Activated T-cell treated with anti-CD3 and anti-CD28 coated beads, Interleukin-2, amount 50 U/mL, for 24 hours (primary cell): ENCODE results near the gene APLP2.

Source experiments
- DNase-seq: peaks from one replicate; pipeline ENCODE4 v3.0.0-alpha.2; 2020
- H3K27ac Mint-ChIP-seq: 2 replicates; pipeline ENCODE4 v1.8.0; 2020; ENCODE audit warnings: mild to moderate bottlenecking, mixed read lengths
- H3K27me3 Mint-ChIP-seq: 2 replicates; pipeline ENCODE4 v1.8.0; 2020; ENCODE audit warnings: mixed read lengths
- H3K36me3 Mint-ChIP-seq: 2 replicates; pipeline ENCODE4 v1.8.0; 2020; ENCODE audit warnings: low read depth, mixed read lengths
- H3K4me1 Mint-ChIP-seq: 2 replicates; pipeline ENCODE4 v1.8.0; 2020; ENCODE audit warnings: low read depth, mixed read lengths
- H3K4me3 Mint-ChIP-seq: 2 replicates; pipeline ENCODE4 v1.8.0; 2020; ENCODE audit warnings: mild to moderate bottlenecking, moderate library complexity, mixed read lengths
- H3K9me3 Mint-ChIP-seq: 2 replicates; pipeline ENCODE4 v1.8.0; 2020; ENCODE audit warnings: mixed read lengths

The APLP2 gene

GRCh38 chr11:130125638-130126037 is 55.9 kb downstream of the APLP2 start:
- H3K4me1 Mint-ChIP-seq, result peaks cover 23% of the 10 kb centered on the region
- DNase-seq, result no peak
- H3K27me3 Mint-ChIP-seq, result peaks cover under 1% of the 10 kb centered on the region
- H3K9me3 Mint-ChIP-seq, result no peaks in the 10 kb centered on the region
- H3K4me3 Mint-ChIP-seq, result no peak overlapping the region
- peaks cover 76% of the 10 kb centered on the region for H3K36me3 Mint-ChIP-seq
- H3K27ac Mint-ChIP-seq, result no peak overlapping the region

- no peak for DNase-seq
- Mint-ChIP-seq H3K27ac (no peak overlapping the region), H3K9me3 (no peaks in the 10 kb centered on the region), H3K4me1 (peaks cover 15% of the 10 kb centered on the region), H3K4me3 (no peak overlapping the region), H3K27me3 (no peaks in the 10 kb centered on the region), H3K36me3 (peaks cover 85% of the 10 kb centered on the region)
Observed at GRCh38 chr11:130126516-130126915, 56.8 kb downstream of the APLP2 start.

GRCh38 chr11:130127509-130127908 is 57.8 kb downstream of the APLP2 start:
- peaks cover 89% of the 10 kb centered on the region for H3K36me3 Mint-ChIP-seq
- H3K4me1 Mint-ChIP-seq, result peaks cover 5% of the 10 kb centered on the region
- no peak for DNase-seq
- no peak overlapping the region for H3K27ac Mint-ChIP-seq
- no peaks in the 10 kb centered on the region for H3K9me3 Mint-ChIP-seq
- H3K27me3 Mint-ChIP-seq, result no peaks in the 10 kb centered on the region
- no peak overlapping the region for H3K4me3 Mint-ChIP-seq

GRCh38 chr11:130128626-130129025 is 58.9 kb downstream of the APLP2 start:
- Mint-ChIP-seq H3K4me1 (no peaks in the 10 kb centered on the region), H3K9me3 (no peaks in the 10 kb centered on the region), H3K4me3 (no peak overlapping the region), H3K36me3 (peaks cover 89% of the 10 kb centered on the region), H3K27me3 (no peaks in the 10 kb centered on the region), H3K27ac (no peak overlapping the region)
- no peak for DNase-seq

GRCh38 chr11:130129922-130130321 is 60.2 kb downstream of the APLP2 start:
- Mint-ChIP-seq H3K4me3 (no peak overlapping the region), H3K36me3 (peaks cover 89% of the 10 kb centered on the region), H3K9me3 (no peaks in the 10 kb centered on the region), H3K4me1 (no peaks in the 10 kb centered on the region), H3K27ac (no peak overlapping the region), H3K27me3 (no peaks in the 10 kb centered on the region)
- no peak for DNase-seq

GRCh38 chr11:130131961-130132850 is 62.5 kb downstream of the APLP2 start:
- H3K9me3 Mint-ChIP-seq, result no peaks in the 10 kb centered on the region
- H3K36me3 Mint-ChIP-seq, result peaks cover 92% of the 10 kb centered on the region
- no peaks in the 10 kb centered on the region for H3K27me3 Mint-ChIP-seq
- peak; percentile 41 for DNase-seq
- no peak overlapping the region for H3K4me3 Mint-ChIP-seq
- no peak overlapping the region for H3K27ac Mint-ChIP-seq
- no peaks in the 10 kb centered on the region for H3K4me1 Mint-ChIP-seq

- no peaks in the 10 kb centered on the region for H3K9me3 Mint-ChIP-seq
- H3K36me3 Mint-ChIP-seq, result peaks cover 90% of the 10 kb centered on the region
- H3K27me3 Mint-ChIP-seq, result no peaks in the 10 kb centered on the region
- H3K4me3 Mint-ChIP-seq, result no peak overlapping the region
- H3K4me1 Mint-ChIP-seq, result no peaks in the 10 kb centered on the region
- DNase-seq, result no peak
- no peak overlapping the region for H3K27ac Mint-ChIP-seq
Observed at GRCh38 chr11:130133716-130134115, 64.0 kb downstream of the APLP2 start.

GRCh38 chr11:130136107-130136506 is 66.4 kb downstream of the APLP2 start:
- peaks cover 85% of the 10 kb centered on the region for H3K36me3 Mint-ChIP-seq
- H3K4me3 Mint-ChIP-seq, result no peak overlapping the region
- H3K9me3 Mint-ChIP-seq, result no peaks in the 10 kb centered on the region
- DNase-seq, result no peak
- H3K27ac Mint-ChIP-seq, result no peak overlapping the region
- no peaks in the 10 kb centered on the region for H3K27me3 Mint-ChIP-seq
- H3K4me1 Mint-ChIP-seq, result no peaks in the 10 kb centered on the region

- Mint-ChIP-seq H3K36me3 (peaks cover 83% of the 10 kb centered on the region), H3K4me1 (no peaks in the 10 kb centered on the region), H3K27ac (peak overlapping the region; percentile 35)
Observed at GRCh38 chr11:130137999-130138398, 68.3 kb downstream of the APLP2 start.

GRCh38 chr11:130139401-130139800 is 69.7 kb downstream of the APLP2 start:
- no peak for DNase-seq
- Mint-ChIP-seq H3K4me1 (no peaks in the 10 kb centered on the region), H3K27ac (no peak overlapping the region), H3K36me3 (peaks cover 81% of the 10 kb centered on the region), H3K9me3 (no peaks in the 10 kb centered on the region), H3K27me3 (no peaks in the 10 kb centered on the region), H3K4me3 (no peak overlapping the region)

More at GRCh38 chr11:130137999-130138398, 68.3 kb downstream of the APLP2 start:
- no peak for DNase-seq
- Mint-ChIP-seq H3K27me3 (no peaks in the 10 kb centered on the region), H3K9me3 (no peaks in the 10 kb centered on the region), H3K4me3 (no peak overlapping the region)

- DNase-seq, result no peak
- H3K27ac Mint-ChIP-seq, result no peak overlapping the region
- no peak overlapping the region for H3K4me3 Mint-ChIP-seq
- H3K27me3 Mint-ChIP-seq, result no peaks in the 10 kb centered on the region
- peaks cover 7% of the 10 kb centered on the region for H3K4me1 Mint-ChIP-seq
- H3K36me3 Mint-ChIP-seq, result peaks cover 66% of the 10 kb centered on the region
- no peaks in the 10 kb centered on the region for H3K9me3 Mint-ChIP-seq
Observed at GRCh38 chr11:130141561-130142341, 72.1 kb downstream of the APLP2 start.

- Mint-ChIP-seq H3K27ac (no peak overlapping the region), H3K27me3 (no peaks in the 10 kb centered on the region), H3K36me3 (peaks cover 49% of the 10 kb centered on the region), H3K9me3 (no peaks in the 10 kb centered on the region), H3K4me1 (peaks cover 14% of the 10 kb centered on the region), H3K4me3 (no peak overlapping the region)
- DNase-seq, result no peak
Observed at GRCh38 chr11:130144141-130144540, 74.4 kb downstream of the APLP2 start.

GRCh38 chr11:130144861-130145281 is 75.2 kb downstream of the APLP2 start:
- no peaks in the 10 kb centered on the region for H3K27me3 Mint-ChIP-seq
- H3K27ac Mint-ChIP-seq, result no peak overlapping the region
- no peak for DNase-seq

GRCh38 chr11:130145311-130145812 is 75.7 kb downstream of the APLP2 start:
- peaks cover 39% of the 10 kb centered on the region for H3K36me3 Mint-ChIP-seq
- H3K9me3 Mint-ChIP-seq, result no peaks in the 10 kb centered on the region
- no peaks in the 10 kb centered on the region for H3K27me3 Mint-ChIP-seq
- DNase-seq, result no peak
- H3K4me1 Mint-ChIP-seq, result peaks cover 14% of the 10 kb centered on the region
- H3K27ac Mint-ChIP-seq, result no peak overlapping the region
- no peak overlapping the region for H3K4me3 Mint-ChIP-seq

More at GRCh38 chr11:130144861-130145281, 75.2 kb downstream of the APLP2 start:
- no peaks in the 10 kb centered on the region for H3K9me3 Mint-ChIP-seq
- H3K36me3 Mint-ChIP-seq, result peaks cover 44% of the 10 kb centered on the region
- peaks cover 14% of the 10 kb centered on the region for H3K4me1 Mint-ChIP-seq
- no peak overlapping the region for H3K4me3 Mint-ChIP-seq
